Fibroblast of the aortic adventitia (primary cell): ENCODE measurements around the gene GRIA3. TPM values are rescaled to one million over a fixed set of nuclear protein-coding genes. Genes with fewer than 3 reads are reported as not detected.
"Not testable (repeated sequence)": the region's sequence is repeated elsewhere in the genome, so short reads cannot be mapped to it uniquely, and the experiment has no call there.

Source experiments
- DNase-seq: peaks from one replicate; pipeline ENCODE4 v3.0.0-alpha.2; 2010; ENCODE audit warnings: low read depth
- H3K4me3 ChIP-seq: 2 replicates; pipeline ENCODE4 v1.5.1; 2011; ENCODE audit warnings: low read depth, mild to moderate bottlenecking, control low read depth, low read length, moderate library complexity
- total RNA-seq: library from RNA; depleted of rRNA; stranded (reverse); fragments of >200 nt; gene quantifications from 2 replicates; pipeline ENCODE4 v1.2.3, GENCODE V29; 2012; ENCODE audit warnings: low replicate concordance
- TF ChIP-seq, protein P1 (sequence below): IDR thresholded peaks from 2 replicates; pipeline ENCODE4 v1.5.1; 2011; ENCODE audit warnings: mild to moderate bottlenecking, low read length, control low read depth, inconsistent platforms; ENCODE audit not compliant: insufficient read depth

GRIA3 gene
- total RNA-seq, 1 donor, result 9.7 TPM

DNA sequence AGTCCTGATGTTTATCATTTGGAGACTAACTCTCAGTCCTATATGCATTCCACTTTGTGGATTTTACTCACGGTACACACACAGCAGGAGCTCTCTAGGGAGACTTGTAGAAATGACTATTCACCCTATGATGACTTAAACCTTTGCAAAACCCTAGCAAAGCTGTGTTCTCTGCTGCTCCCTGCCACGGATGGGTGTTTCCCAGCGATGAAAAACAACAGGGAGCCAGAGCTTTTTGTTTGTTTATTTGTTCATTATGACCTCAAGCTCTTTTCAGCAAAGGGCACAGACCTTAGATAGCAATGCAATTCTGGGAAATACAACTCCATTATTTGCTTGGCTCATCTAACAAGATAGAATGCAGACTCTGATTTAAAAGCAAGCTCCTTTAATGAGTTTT is 156.6 kb downstream of the GRIA3 start:
- DNase-seq, result peak; percentile 34
- H3K4me3 ChIP-seq, result no peak overlapping the region
- TF ChIP-seq, protein P1, sequence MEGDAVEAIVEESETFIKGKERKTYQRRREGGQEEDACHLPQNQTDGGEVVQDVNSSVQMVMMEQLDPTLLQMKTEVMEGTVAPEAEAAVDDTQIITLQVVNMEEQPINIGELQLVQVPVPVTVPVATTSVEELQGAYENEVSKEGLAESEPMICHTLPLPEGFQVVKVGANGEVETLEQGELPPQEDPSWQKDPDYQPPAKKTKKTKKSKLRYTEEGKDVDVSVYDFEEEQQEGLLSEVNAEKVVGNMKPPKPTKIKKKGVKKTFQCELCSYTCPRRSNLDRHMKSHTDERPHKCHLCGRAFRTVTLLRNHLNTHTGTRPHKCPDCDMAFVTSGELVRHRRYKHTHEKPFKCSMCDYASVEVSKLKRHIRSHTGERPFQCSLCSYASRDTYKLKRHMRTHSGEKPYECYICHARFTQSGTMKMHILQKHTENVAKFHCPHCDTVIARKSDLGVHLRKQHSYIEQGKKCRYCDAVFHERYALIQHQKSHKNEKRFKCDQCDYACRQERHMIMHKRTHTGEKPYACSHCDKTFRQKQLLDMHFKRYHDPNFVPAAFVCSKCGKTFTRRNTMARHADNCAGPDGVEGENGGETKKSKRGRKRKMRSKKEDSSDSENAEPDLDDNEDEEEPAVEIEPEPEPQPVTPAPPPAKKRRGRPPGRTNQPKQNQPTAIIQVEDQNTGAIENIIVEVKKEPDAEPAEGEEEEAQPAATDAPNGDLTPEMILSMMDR, result no peak

DNA sequence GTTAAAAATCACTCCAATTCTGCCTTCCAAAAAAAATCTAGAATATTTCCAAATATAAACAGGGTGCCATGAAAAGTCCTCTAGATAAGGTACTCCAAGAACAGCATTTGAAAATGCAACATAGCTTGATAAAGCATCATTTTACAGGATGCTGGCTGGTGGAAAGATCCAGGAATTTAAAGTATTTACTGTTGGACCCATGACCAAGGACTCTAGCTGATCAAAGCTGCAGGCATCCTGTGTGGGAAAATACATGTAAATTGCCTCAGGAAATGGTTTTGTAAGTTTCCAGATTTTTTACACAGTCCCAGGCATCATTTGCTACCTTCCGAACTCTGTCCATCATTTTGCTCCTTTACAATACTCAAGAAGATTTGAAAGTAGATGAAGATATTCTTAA is 164.4 kb downstream of the GRIA3 start:
- TF ChIP-seq, protein P1, result no peak
- peak; percentile 52 for DNase-seq
- no peak overlapping the region for H3K4me3 ChIP-seq

DNA sequence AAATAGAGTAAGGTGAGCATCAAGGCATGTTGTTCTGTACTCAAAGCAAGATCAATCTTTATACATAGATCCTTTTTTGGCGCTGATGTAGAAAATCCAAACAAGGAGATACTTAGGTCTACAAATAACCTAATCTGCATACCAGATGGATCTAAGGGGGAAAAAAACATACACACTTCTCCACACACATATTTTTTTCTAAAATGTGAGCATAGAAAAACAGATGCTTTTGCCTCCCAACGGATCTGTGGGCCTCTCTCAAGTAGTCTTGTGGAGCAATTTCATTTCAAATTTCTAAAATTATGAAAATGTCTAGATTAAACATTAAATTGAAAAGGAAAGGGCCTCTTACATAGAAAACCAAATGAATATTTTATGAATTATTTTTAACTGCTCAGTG is 166.1 kb downstream of the GRIA3 start:
- no peak for DNase-seq
- TF ChIP-seq, protein P1, result no peak
- no peak overlapping the region for H3K4me3 ChIP-seq

DNA sequence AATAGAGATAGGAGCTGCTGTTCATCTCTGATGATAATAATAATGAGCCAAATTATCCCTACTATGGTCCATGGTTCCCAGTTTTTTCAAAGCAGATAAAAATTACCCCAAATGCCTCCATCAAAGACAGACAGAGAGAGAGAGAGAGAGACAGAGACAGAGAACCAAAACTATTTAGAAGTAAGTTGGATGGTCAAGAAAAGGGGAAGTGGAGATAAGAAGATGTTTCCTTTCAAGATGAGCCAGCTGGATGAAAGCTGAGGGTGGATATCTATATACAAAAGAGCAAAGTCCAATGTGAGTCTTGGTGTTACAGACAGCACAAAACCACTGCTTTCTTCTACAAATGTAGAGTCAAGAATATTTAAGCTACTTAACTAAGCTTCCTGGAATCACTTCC is 173.9 kb downstream of the GRIA3 start:
- TF ChIP-seq, protein P1, result no peak

DNA sequence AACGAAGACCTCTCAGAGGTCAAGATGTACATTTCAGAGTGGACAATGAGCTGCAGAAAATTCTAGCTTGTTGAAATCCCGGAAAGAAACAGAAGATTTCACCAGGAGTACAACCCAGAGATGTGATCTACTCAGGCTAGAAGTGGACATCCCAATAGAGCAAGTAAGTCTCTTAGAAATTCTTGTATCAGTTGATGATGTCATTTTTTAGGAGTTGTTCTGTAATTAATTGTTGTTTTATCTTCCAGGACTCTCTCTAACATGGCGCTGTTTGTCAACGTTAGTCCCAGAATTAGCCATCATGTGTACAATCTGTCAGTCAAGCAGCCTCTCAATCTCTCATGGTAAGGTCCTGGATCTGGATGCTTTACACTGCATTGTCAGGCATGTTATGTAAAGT is 174.4 kb downstream of the GRIA3 start:
- H3K4me3 ChIP-seq, result no peak overlapping the region
- DNase-seq, result no peak
- TF ChIP-seq, protein P1, result no peak

More for the DNA sequence above, 173.9 kb downstream of the GRIA3 start:
- DNase-seq, result no peak
- no peak overlapping the region for H3K4me3 ChIP-seq

DNA sequence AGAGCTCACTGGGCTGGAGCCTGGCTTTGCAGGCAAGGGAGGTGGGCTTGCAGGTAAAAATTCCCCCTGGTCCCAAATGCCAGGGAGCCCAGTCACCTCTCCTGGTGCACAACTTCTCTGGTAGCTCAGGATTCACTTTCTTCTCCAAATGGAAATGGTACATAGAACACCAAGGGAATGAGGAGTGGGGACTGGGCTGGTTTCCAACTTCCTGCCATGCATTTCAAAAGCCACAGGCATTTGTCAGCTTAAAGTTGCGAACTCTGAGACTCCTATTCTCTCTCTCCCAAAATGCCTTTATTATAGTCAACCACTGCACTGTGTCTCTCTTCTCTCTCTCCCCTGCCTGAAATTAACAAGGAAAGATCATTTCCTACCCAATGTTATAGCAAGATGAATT is 177.3 kb downstream of the GRIA3 start:
- DNase-seq, result no peak
- TF ChIP-seq, protein P1, result no peak

DNA sequence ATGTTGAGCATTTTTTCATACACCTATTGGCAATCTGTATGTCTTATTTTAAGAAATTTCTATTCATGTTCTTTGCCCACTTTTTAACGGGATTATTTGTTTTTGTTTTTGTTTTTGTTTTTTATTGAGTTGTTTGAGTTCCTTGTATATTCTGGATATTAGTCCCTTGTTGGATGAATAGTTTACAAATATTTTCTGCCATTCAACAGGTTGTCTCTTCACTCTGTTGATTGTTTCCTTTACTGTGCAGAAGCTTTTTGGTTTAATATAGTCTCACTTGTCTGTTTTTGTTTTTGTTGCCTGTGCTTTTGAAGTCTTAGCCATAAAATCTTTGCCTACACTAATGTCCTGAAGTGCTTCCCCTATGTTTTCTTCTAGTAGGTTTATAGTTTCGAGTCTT is 202.1 kb downstream of the GRIA3 start:
- DNase-seq, result not testable (repeated sequence)

More for the DNA sequence above, 177.3 kb downstream of the GRIA3 start:
- no peak overlapping the region for H3K4me3 ChIP-seq

More for the DNA sequence above, 202.1 kb downstream of the GRIA3 start:
- not testable (repeated sequence) for H3K4me3 ChIP-seq
